Tibial nerve (tissue), 4 donors: ENCODE results near the gene IL1RAPL2. TPM values are rescaled to one million over a fixed set of nuclear protein-coding genes. Genes with fewer than 3 reads are reported as not detected.

ENCODE experiments used
- DNase-seq, 2 donors: peaks; one replicate each; pipeline ENCODE4 v3.0.0-alpha.2; 2019; ENCODE audit warnings: low spot score in 2 of 2
- H3K27ac ChIP-seq, 4 donors: fragments of 200-600 bp; sonication (generic) in 3 of 4; one replicate each; pipeline ENCODE4 v1.5.1; 2017 to 2019; ENCODE audit warnings: mild to moderate bottlenecking in 1 of 4
- H3K27me3 ChIP-seq, 2 donors: fragments of 200-600 bp; sonication (generic) in 1 of 2; one replicate each; pipeline versions ENCODE4 v1.5.1 to v1.6.0; 2017 to 2019
- H3K36me3 ChIP-seq, 3 donors: fragments of 200-600 bp; sonication (generic); one replicate each; pipeline ENCODE4 v1.5.1; 2018 to 2019
- H3K4me1 ChIP-seq, 4 donors: fragments of 200-600 bp; sonication (generic) in 3 of 4; one replicate each; pipeline ENCODE4 v1.5.1; 2017 to 2019
- H3K4me3 ChIP-seq, 4 donors: fragments of 200-600 bp; sonication (generic) in 3 of 4; one replicate each; pipeline ENCODE4 v1.5.1; 2017 to 2019; ENCODE audit warnings: mild to moderate bottlenecking in 1 of 4, moderate library complexity in 1 of 4
- H3K9me3 ChIP-seq, 4 donors: fragments of 200-600 bp; sonication (generic) in 3 of 4; one replicate each; pipeline ENCODE4 v1.5.1; 2017 to 2019
- CTCF ChIP-seq, 5 experiments: fragments of 200-600 bp in 3 of 5; fragments of 450-650 bp in 2 of 5; sonication (generic) in 3 of 5; IDR thresholded peaks; one replicate each; pipeline ENCODE4 v1.5.1; 2016 to 2019; ENCODE audit warnings: antibody characterized with exemption in 5 of 5, mild to moderate bottlenecking in 3 of 5, moderate library complexity in 2 of 5
- EP300 ChIP-seq, 2 donors: sonication (generic); formaldehyde crosslinking; IDR thresholded peaks; one replicate each; pipeline ENCODE4 v1.6.1; 2017; ENCODE audit warnings: antibody characterized with exemption in 2 of 2, mild to moderate bottlenecking in 1 of 2
- POLR2A ChIP-seq, 2 donors: fragments of 450-650 bp; IDR thresholded peaks; one replicate each; pipeline ENCODE4 v1.6.1; 2017; ENCODE audit warnings: antibody characterized with exemption in 2 of 2, mild to moderate bottlenecking in 2 of 2, moderate library complexity in 2 of 2
- WGBS, 2 donors: methylation state at CpG; one replicate each; pipeline ENCODE4 v1.1.5; 2018; 5-methylcytosine and 5-hydroxymethylcytosine counted together
- total RNA-seq, 4 donors: library from RNA; depleted of rRNA; stranded (reverse); fragments of >200 nt; gene quantifications; one replicate each; pipeline ENCODE4 v1.1.0, GENCODE V29; 2016

Gene IL1RAPL2
- total RNA-seq, 4 donors from 2014 or later = not detected

GRCh38 chrX:105647749-105648148 is 1081.8 kb downstream of the IL1RAPL2 start:
- 77 to 94% methylated on average over 2 of the region's 2 CpGs for whole genome bisulfite sequencing, 2 donors
- Histone ChIP-seq H3K4me1 (no peaks in the 10 kb centered on the region), H3K9me3 (no peaks in the 10 kb centered on the region), H3K27me3 (no peaks in the 10 kb centered on the region), H3K4me3 (no peak overlapping the region), H3K27ac (no peak overlapping the region), H3K36me3 (no peaks in the 10 kb centered on the region)
- no peak for DNase-seq
- no peak for TF ChIP-seq POLR2A (IDR thresholded peaks at IDR 0.05)
- TF ChIP-seq EP300 (IDR thresholded peaks at IDR 0.05) = no peak
- TF ChIP-seq CTCF (IDR thresholded peaks at IDR 0.05) = no peak

GRCh38 chrX:105648732-105649131 is 1082.7 kb downstream of the IL1RAPL2 start:
- H3K4me3 ChIP-seq = no peak overlapping the region
- TF ChIP-seq POLR2A (IDR thresholded peaks at IDR 0.05) = no peak
- TF ChIP-seq EP300 (IDR thresholded peaks at IDR 0.05) = no peak
- no peak for TF ChIP-seq CTCF (IDR thresholded peaks at IDR 0.05)
- H3K27ac ChIP-seq = no peak overlapping the region
- WGBS, 2 donors = 72 to 75% methylated on average over 1 of the region's 1 CpG
- no peaks in the 10 kb centered on the region for H3K36me3 ChIP-seq
- no peak for DNase-seq
- H3K9me3 ChIP-seq = no peaks in the 10 kb centered on the region
- H3K4me1 ChIP-seq = no peaks in the 10 kb centered on the region
- no peaks in the 10 kb centered on the region for H3K27me3 ChIP-seq

GRCh38 chrX:105650577-105650976 is 1084.6 kb downstream of the IL1RAPL2 start:
- peaks cover 0 to 2% of the 10 kb centered on the region in 2 donors for H3K27me3 ChIP-seq
- DNase-seq = no peak
- no peaks in the 10 kb centered on the region for H3K9me3 ChIP-seq
- TF ChIP-seq POLR2A (IDR thresholded peaks at IDR 0.05) (no peak), EP300 (IDR thresholded peaks at IDR 0.05) (no peak), CTCF (IDR thresholded peaks at IDR 0.05) (no peak)
- 28 to 40% methylated on average over 1 of the region's 1 CpG for WGBS, 2 donors
- H3K4me3 ChIP-seq = no peak overlapping the region
- H3K27ac ChIP-seq = no peak overlapping the region
- no peaks in the 10 kb centered on the region for H3K36me3 ChIP-seq
- H3K4me1 ChIP-seq = no peaks in the 10 kb centered on the region

GRCh38 chrX:105650986-105651385 is 1085.0 kb downstream of the IL1RAPL2 start:
- Histone ChIP-seq H3K36me3 (no peaks in the 10 kb centered on the region), H3K27me3 (peaks cover 0 to 6% of the 10 kb centered on the region in 2 donors), H3K4me3 (no peak overlapping the region), H3K9me3 (no peaks in the 10 kb centered on the region), H3K27ac (no peak overlapping the region), H3K4me1 (no peaks in the 10 kb centered on the region)
- no peak for DNase-seq
- TF ChIP-seq POLR2A (IDR thresholded peaks at IDR 0.05) (no peak), CTCF (IDR thresholded peaks at IDR 0.05) (no peak), EP300 (IDR thresholded peaks at IDR 0.05) (no peak)
- WGBS, 2 donors = 38 to 71% methylated on average over 2 of the region's 2 CpGs

GRCh38 chrX:105653891-105654290 is 1087.9 kb downstream of the IL1RAPL2 start:
- no peaks in the 10 kb centered on the region for H3K9me3 ChIP-seq
- 62 to 69% methylated on average over 2 of the region's 2 CpGs for WGBS, 2 donors
- TF ChIP-seq EP300 (IDR thresholded peaks at IDR 0.05) = no peak

GRCh38 chrX:105658136-105658535 is 1092.1 kb downstream of the IL1RAPL2 start:
- no peaks in the 10 kb centered on the region for H3K36me3 ChIP-seq
- no peak for TF ChIP-seq EP300 (IDR thresholded peaks at IDR 0.05)
- TF ChIP-seq CTCF (IDR thresholded peaks at IDR 0.05) = no peak
- no peak for TF ChIP-seq POLR2A (IDR thresholded peaks at IDR 0.05)
- no peak overlapping the region for H3K27ac ChIP-seq
- peaks cover 2 to 24% of the 10 kb centered on the region in 2 donors for H3K27me3 ChIP-seq
- no peak for DNase-seq
- no peaks in the 10 kb centered on the region for H3K9me3 ChIP-seq
- no peak overlapping the region for H3K4me3 ChIP-seq
- WGBS, 2 donors = 80 to 93% methylated on average over 2 of the region's 2 CpGs
- no peaks in the 10 kb centered on the region for H3K4me1 ChIP-seq

More at GRCh38 chrX:105653891-105654290, 1087.9 kb downstream of the IL1RAPL2 start:
- no peak for DNase-seq
- no peak overlapping the region for H3K4me3 ChIP-seq
- H3K27me3 ChIP-seq = peaks cover 2 to 24% of the 10 kb centered on the region in 2 donors
- H3K27ac ChIP-seq = no peak overlapping the region
- no peaks in the 10 kb centered on the region for H3K4me1 ChIP-seq
- no peaks in the 10 kb centered on the region for H3K36me3 ChIP-seq
